H9 (cell line): ENCODE measurements around the gene SEMA7A. TPM values are rescaled to one million over a fixed set of nuclear protein-coding genes. Genes with fewer than 3 reads are reported as not detected.

Experiments
- DNase-seq: peaks from one replicate; pipeline ENCODE4 v3.0.0-alpha.2; 2017
- H2AFZ ChIP-seq: one replicate; pipeline ENCODE4 v1.6.1; 2013; ENCODE audit warnings: mild to moderate bottlenecking, low read length, control low read depth, moderate library complexity
- H2AK5ac ChIP-seq: 2 replicates; pipeline ENCODE4 v1.6.1; 2013; ENCODE audit warnings: low read length, control low read depth, mixed read lengths; ENCODE audit not compliant: insufficient read length
- H2BK120ac ChIP-seq: one replicate; pipeline ENCODE4 v1.6.1; 2013; ENCODE audit warnings: low read depth, mild to moderate bottlenecking, low read length, control low read depth, inconsistent platforms; ENCODE audit not compliant: poor library complexity, severe bottlenecking
- H2BK12ac ChIP-seq: 2 replicates; pipeline ENCODE4 v1.6.1; 2013; ENCODE audit warnings: low read length, control low read depth, mixed read lengths, low read depth; ENCODE audit not compliant: insufficient read length
- H2BK15ac ChIP-seq: 2 replicates; pipeline ENCODE4 v1.6.1; 2013; ENCODE audit warnings: low read depth, low read length, control low read depth
- H2BK20ac ChIP-seq: one replicate; pipeline ENCODE4 v1.6.1; 2013; ENCODE audit warnings: low read depth, mild to moderate bottlenecking, low read length, control low read depth, inconsistent platforms; ENCODE audit not compliant: poor library complexity, severe bottlenecking
- H2BK5ac ChIP-seq: 2 replicates; pipeline ENCODE4 v1.6.1; 2013; ENCODE audit warnings: low read length, control low read depth, mixed read lengths; ENCODE audit not compliant: insufficient read length
- H3K14ac ChIP-seq: 2 replicates; pipeline ENCODE4 v1.6.1; 2013; ENCODE audit warnings: low read length, control low read depth; ENCODE audit not compliant: insufficient read depth
- H3K18ac ChIP-seq: 2 replicates; pipeline ENCODE4 v1.6.1; 2013; ENCODE audit warnings: low read depth, mild to moderate bottlenecking, mixed read lengths, low read length, control low read depth; ENCODE audit not compliant: insufficient read length
- H3K23ac ChIP-seq: 2 replicates; pipeline ENCODE4 v1.6.1; 2013; ENCODE audit warnings: low read length, control low read depth, mixed read lengths, low read depth; ENCODE audit not compliant: insufficient read length
- H3K23me2 ChIP-seq: 2 replicates; pipeline ENCODE4 v1.6.1; 2013; ENCODE audit warnings: low read depth, mild to moderate bottlenecking, mixed read lengths, low read length, control low read depth; ENCODE audit not compliant: insufficient read length, poor library complexity, severe bottlenecking
- H3K27ac ChIP-seq: 2 replicates; pipeline ENCODE4 v1.5.1; 2013; ENCODE audit warnings: low read length, control low read depth, mixed read lengths, low read depth; ENCODE audit not compliant: insufficient read length
- H3K27me3 ChIP-seq: 2 replicates; pipeline ENCODE4 v1.6.1; 2013; ENCODE audit warnings: low read length, control low read depth, inconsistent platforms; ENCODE audit not compliant: insufficient read depth
- H3K4ac ChIP-seq: 2 replicates; pipeline ENCODE4 v1.6.1; 2013; ENCODE audit warnings: low read depth, mild to moderate bottlenecking, control low read depth, inconsistent platforms, low read length, moderate library complexity
- H3K4me1 ChIP-seq: 2 replicates; pipeline ENCODE4 v1.6.1; 2013; ENCODE audit warnings: low read length, control low read depth, inconsistent platforms; ENCODE audit not compliant: insufficient read depth
- H3K4me2 ChIP-seq: 2 replicates; pipeline ENCODE4 v1.6.1; 2013; ENCODE audit warnings: low read length, control low read depth, mixed read lengths; ENCODE audit not compliant: insufficient read length, insufficient read depth
- H3K56ac ChIP-seq: 2 replicates; pipeline ENCODE4 v1.6.1; 2013; ENCODE audit warnings: low read depth, mild to moderate bottlenecking, mixed read lengths, low read length, control low read depth; ENCODE audit not compliant: insufficient read length
- H3K79me1 ChIP-seq: 2 replicates; pipeline ENCODE4 v1.6.1; 2013; ENCODE audit warnings: low read depth, mild to moderate bottlenecking, moderate library complexity, low read length, control low read depth, inconsistent platforms; ENCODE audit not compliant: insufficient read depth, poor library complexity, severe bottlenecking
- H3K79me2 ChIP-seq: 2 replicates; pipeline ENCODE4 v1.6.1; 2013; ENCODE audit warnings: low read length, control low read depth, inconsistent platforms; ENCODE audit not compliant: insufficient read depth
- H3K9ac ChIP-seq: 2 replicates; pipeline ENCODE4 v1.6.1; 2013; ENCODE audit warnings: low read length, control low read depth, mixed read lengths; ENCODE audit not compliant: insufficient read length; ENCODE audit errors: extremely low read depth
- H3K9me3 ChIP-seq: one replicate; pipeline ENCODE4 v1.6.1; 2013; ENCODE audit warnings: low read depth, low read length, inconsistent platforms; ENCODE audit not compliant: control insufficient read depth
- H3T11ph ChIP-seq: one replicate; pipeline ENCODE4 v1.6.1; 2013; ENCODE audit warnings: mild to moderate bottlenecking, low read length, control low read depth, inconsistent platforms
- H4K20me1 ChIP-seq: one replicate; pipeline ENCODE4 v1.6.1; 2013; ENCODE audit not compliant: control insufficient read depth, insufficient read length, insufficient read depth
- H4K5ac ChIP-seq: 2 replicates; pipeline ENCODE4 v1.6.1; 2013; ENCODE audit warnings: low read depth, mild to moderate bottlenecking, mixed read lengths, low read length, control low read depth; ENCODE audit not compliant: insufficient read length
- H4K8ac ChIP-seq: replicated peaks from 2 replicates; pipeline ENCODE4 v1.6.1; 2013; ENCODE audit warnings: low read length, control low read depth, mixed read lengths, low read depth; ENCODE audit not compliant: insufficient read length
- H4K91ac ChIP-seq: 2 replicates; pipeline ENCODE4 v1.6.1; 2013; ENCODE audit warnings: low read depth, mild to moderate bottlenecking, moderate library complexity, mixed read lengths, low read length, control low read depth; ENCODE audit not compliant: insufficient read length
- H3K27ac Mint-ChIP-seq, 3 experiments: 2 replicates in 2 of 3; 3 replicates in 1 of 3; pipeline ENCODE4 v1.8.0; 2020 to 2021; ENCODE audit warnings: mixed read lengths in 3 of 3, mild to moderate bottlenecking in 1 of 3, moderate library complexity in 1 of 3
- H3K27me3 Mint-ChIP-seq: 2 replicates; pipeline ENCODE4 v1.8.0; 2021; ENCODE audit warnings: low read depth, mild to moderate bottlenecking, moderate library complexity, mixed read lengths
- H3K36me3 Mint-ChIP-seq, 3 experiments: 2 replicates in 2 of 3; 3 replicates in 1 of 3; pipeline ENCODE4 v1.8.0; 2020 to 2021; ENCODE audit warnings: low read depth in 3 of 3, mixed read lengths in 3 of 3; ENCODE audit not compliant: insufficient read depth in 1 of 3
- H3K4me1 Mint-ChIP-seq, 2 experiments: 2 replicates each; pipeline ENCODE4 v1.8.0; 2020; ENCODE audit warnings: mixed read lengths in 2 of 2
- H3K4me3 Mint-ChIP-seq, 2 experiments: 2 replicates in 1 of 2; 3 replicates in 1 of 2; pipeline ENCODE4 v1.8.0; 2020 to 2021; ENCODE audit warnings: mild to moderate bottlenecking in 2 of 2, mixed read lengths in 2 of 2, moderate library complexity in 1 of 2
- H3K9me3 Mint-ChIP-seq, 2 experiments: 2 replicates in 1 of 2; 3 replicates in 1 of 2; pipeline ENCODE4 v1.8.0; 2020; ENCODE audit warnings: mild to moderate bottlenecking in 2 of 2, mixed read lengths in 2 of 2, moderate library complexity in 1 of 2
- CTCF ChIP-seq: fragments of 200-600 bp; sonication (generic); conservative IDR thresholded peaks from 3 replicates; pipeline ENCODE4 v1.8.0; 2021; ENCODE audit warnings: antibody characterized with exemption, mild to moderate bottlenecking
- WGBS: extraction: QIAGEN DNeasy Blood & Tissue Kit; methylation state at CpG from one replicate; pipeline ENCODE4 v1.1.7; 2013; ENCODE audit warnings: missing lambda C conversion rate, low lambda C conversion rate, mixed read lengths; ENCODE audit not compliant: insufficient read length; ENCODE audit errors: extremely low coverage; 5-methylcytosine and 5-hydroxymethylcytosine counted together
- total RNA-seq: library from RNA; stranded (reverse); gene quantifications from 2 replicates; pipeline ENCODE4 v1.2.1, GENCODE V29; 2021

Gene SEMA7A
- total RNA-seq, 1 experiment from 2014 or later = 5.7 TPM

DNA sequence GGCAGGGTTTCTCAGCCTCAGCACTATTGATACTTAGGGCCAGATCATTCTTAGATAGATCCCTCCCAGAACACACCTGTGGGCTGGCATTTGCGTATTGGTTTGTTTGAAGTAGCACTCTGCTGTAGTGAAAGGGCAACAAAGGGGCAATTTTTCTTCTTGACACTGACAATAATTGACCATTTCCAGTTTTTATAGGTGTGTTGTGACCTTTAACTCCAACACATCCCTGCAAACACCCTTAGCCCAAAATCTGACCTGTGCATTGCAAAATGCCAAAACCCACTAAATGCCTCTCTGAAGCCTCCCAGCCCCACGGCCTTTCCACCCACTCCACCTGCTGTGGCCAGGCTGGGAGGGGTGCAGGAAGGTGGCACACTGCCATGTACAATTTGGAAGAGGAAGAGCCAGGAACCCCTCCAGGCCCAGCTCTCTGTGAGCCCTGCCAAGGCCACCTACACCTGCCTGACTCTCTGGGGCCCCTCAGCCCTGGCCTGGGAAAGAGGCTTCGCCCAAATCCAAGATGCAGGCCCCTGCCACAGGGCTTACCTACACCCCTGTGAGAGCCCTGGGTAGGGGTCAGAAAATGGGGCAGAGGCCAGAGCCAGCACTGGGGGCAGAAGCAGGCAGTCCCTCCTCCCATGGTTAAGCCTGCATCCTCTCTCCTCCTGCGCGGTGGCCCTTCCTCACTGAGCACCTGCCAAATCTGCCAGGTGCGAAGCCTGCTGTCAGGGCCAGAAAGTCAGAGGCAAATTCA, 56.8 kb downstream of the SEMA7A start:
- Histone ChIP-seq H2AFZ (no peak overlapping the region), H3K79me2 (no peaks in the 10 kb centered on the region), H2AK5ac (no peak overlapping the region), H4K20me1 (no peaks in the 10 kb centered on the region), H3K27me3 (no peaks in the 10 kb centered on the region), H4K91ac (no peak overlapping the region), H3K23ac (no peak overlapping the region), H3K4ac (no peak overlapping the region), H4K5ac (no peak overlapping the region), H3K79me1 (no peaks in the 10 kb centered on the region), H3K56ac (no peak overlapping the region), H3K4me2 (no peak overlapping the region), H3K14ac (no peak overlapping the region), H2BK20ac (no peak overlapping the region), H3K18ac (no peak overlapping the region), H4K8ac (no peak overlapping the region), H3K9ac (no peak overlapping the region), H3T11ph (no peak overlapping the region), H2BK12ac (no peak overlapping the region), H3K23me2 (peaks cover 11% of the 10 kb centered on the region), H3K9me3 (no peaks in the 10 kb centered on the region), H3K4me1 (no peaks in the 10 kb centered on the region; the same call in 1 of the 2 replicates), H2BK120ac (no peak overlapping the region), H2BK15ac (no peak overlapping the region), H2BK5ac (no peak overlapping the region), H3K27ac (no peak overlapping the region)
- Mint-ChIP-seq H3K27ac (no peak overlapping the region), H3K27me3 (peaks cover 11% of the 10 kb centered on the region), H3K4me1 (peaks cover 19 to 31% of the 10 kb centered on the region in 2 experiments), H3K36me3 (no peaks in the 10 kb centered on the region), H3K4me3 (no peak overlapping the region), H3K9me3 (no peaks in the 10 kb centered on the region)
- TF ChIP-seq CTCF = no peak
- no peak for DNase-seq
- WGBS = no CpG with 5 or more reads among the region's 6 CpGs
